A673 (cell line): ENCODE measurements around the gene CCR6. TPM values are rescaled to one million over a fixed set of nuclear protein-coding genes. Genes with fewer than 3 reads are reported as not detected.

ENCODE experiments used
- BruUV-seq: library from RNA; stranded (reverse); fragments of 400-500 nt; replicated peaks from 2 replicates; lab custom pipeline; 2021; lab: Mats Ljungman, UMichigan
- CTCF ChIA-PET: fragments of 300-600 bp; sonication (Branson Sonifier 250); formaldehyde crosslinking; loops from one replicate; lab custom pipeline; 2022; ENCODE audit warnings: antibody characterized with exemption; lab: Charles Lee
- POLR2A ChIA-PET: fragments of 300-600 bp; sonication (Branson Sonifier 250); formaldehyde crosslinking; loops from one replicate; lab custom pipeline; 2022; ENCODE audit warnings: antibody characterized with exemption; ENCODE audit not compliant: low non-redundant PET; lab: Charles Lee
- DNase-seq: peaks from one replicate; pipeline ENCODE4 v3.0.0-alpha.2; 2015; ENCODE audit warnings: low spot score
- H3K27ac ChIP-seq: fragments of 200-600 bp; sonication (generic); 2 replicates; pipeline ENCODE4 v1.5.1; 2016; ENCODE audit warnings: mixed run types, low read depth, mild to moderate bottlenecking, mixed read lengths, antibody characterized with exemption, low read length; ENCODE audit not compliant: poor library complexity, severe bottlenecking
- H3K27me3 ChIP-seq: fragments of 200-600 bp; sonication (generic); replicated peaks from 2 replicates; pipeline ENCODE4 v1.6.1; 2017; ENCODE audit warnings: mixed run types, low read depth, mild to moderate bottlenecking, mixed read lengths, antibody characterized with exemption, low read length; ENCODE audit not compliant: insufficient read depth, poor library complexity
- H3K36me3 ChIP-seq: fragments of 200-600 bp; sonication (generic); 2 replicates; pipeline ENCODE4 v1.6.1; 2016; ENCODE audit warnings: mixed run types, mild to moderate bottlenecking, mixed read lengths, antibody characterized with exemption, low read length; ENCODE audit not compliant: insufficient read depth, poor library complexity, severe bottlenecking
- H3K4me1 ChIP-seq: fragments of 200-600 bp; sonication (generic); 2 replicates; pipeline ENCODE4 v1.6.1; 2017; ENCODE audit warnings: mixed run types, mild to moderate bottlenecking, mixed read lengths, antibody characterized with exemption, low read length; ENCODE audit not compliant: insufficient read depth, poor library complexity, severe bottlenecking
- H3K4me3 ChIP-seq: fragments of 200-600 bp; sonication (generic); 2 replicates; pipeline ENCODE4 v1.5.1; 2016; ENCODE audit warnings: low read depth, mixed run types, mild to moderate bottlenecking, mixed read lengths, low read length; ENCODE audit not compliant: poor library complexity, severe bottlenecking
- H3K9me3 ChIP-seq: fragments of 200-600 bp; sonication (generic); 2 replicates; pipeline ENCODE4 v1.6.1; 2016; ENCODE audit warnings: mixed run types, low read depth, mild to moderate bottlenecking, mixed read lengths, antibody characterized with exemption, low read length; ENCODE audit not compliant: poor library complexity, severe bottlenecking
- EZH2 ChIP-seq: fragments of 200-600 bp; sonication (generic); IDR thresholded peaks from 2 replicates; pipeline ENCODE4 v1.6.1; 2017; ENCODE audit warnings: borderline replicate concordance, low read depth, mild to moderate bottlenecking, mixed read lengths, antibody characterized with exemption, low read length; ENCODE audit not compliant: poor library complexity, severe bottlenecking
- intact Hi-C: fragments of 100-400 bp; cut with micrococcal nuclease; formaldehyde crosslinking; loops from one replicate; pipeline ENCODE4 v1.10.0; 2022; ENCODE audit not compliant: unreplicated experiment
- total RNA-seq: library from RNA; stranded (reverse); gene quantifications from 2 replicates; pipeline ENCODE4 v1.2.3, GENCODE V29; 2021
- TF ChIP-seq, protein P1 (sequence below): fragments of 300-800, 200-600 bp; sonication (generic); conservative IDR thresholded peaks from 2 replicates; pipeline ENCODE4 v1.5.1; 2017; ENCODE audit warnings: low read depth, mild to moderate bottlenecking, antibody characterized with exemption, low read length, moderate library complexity, mixed read lengths

The CCR6 gene
- total RNA-seq, 1 experiment from 2014 or later, result not detected

DNA sequence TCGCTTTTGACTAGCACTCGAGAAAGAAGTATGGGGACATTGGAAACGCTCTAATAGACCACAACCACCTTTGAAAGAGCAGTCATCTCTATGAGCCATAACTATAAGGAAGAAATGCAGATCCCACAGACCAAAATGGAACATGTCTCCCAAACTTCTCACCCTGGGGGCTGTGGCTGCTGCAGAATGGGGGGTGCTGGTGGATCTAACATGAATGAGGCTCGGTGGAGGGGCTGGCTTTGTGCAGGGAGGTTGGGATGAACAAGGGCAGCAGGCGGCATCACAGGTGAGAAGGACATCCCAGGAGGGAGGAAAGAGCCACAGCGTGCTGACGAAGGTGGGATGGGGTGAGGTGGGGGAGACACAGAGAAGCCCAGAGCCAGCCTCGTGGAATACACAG is 10.5 kb upstream of the CCR6 start:
- ChIA-PET CTCF (no interaction called here), POLR2A (no interaction called here)
- H3K4me1 ChIP-seq, result no peaks in the 10 kb centered on the region
- BruUV-seq, result no TSS peak
- no peaks in the 10 kb centered on the region for H3K9me3 ChIP-seq
- DNase-seq, result no peak
- no peak overlapping the region for H3K4me3 ChIP-seq
- H3K27ac ChIP-seq, result no peak overlapping the region
- TF ChIP-seq EZH2, result no peak
- TF ChIP-seq, protein P1, sequence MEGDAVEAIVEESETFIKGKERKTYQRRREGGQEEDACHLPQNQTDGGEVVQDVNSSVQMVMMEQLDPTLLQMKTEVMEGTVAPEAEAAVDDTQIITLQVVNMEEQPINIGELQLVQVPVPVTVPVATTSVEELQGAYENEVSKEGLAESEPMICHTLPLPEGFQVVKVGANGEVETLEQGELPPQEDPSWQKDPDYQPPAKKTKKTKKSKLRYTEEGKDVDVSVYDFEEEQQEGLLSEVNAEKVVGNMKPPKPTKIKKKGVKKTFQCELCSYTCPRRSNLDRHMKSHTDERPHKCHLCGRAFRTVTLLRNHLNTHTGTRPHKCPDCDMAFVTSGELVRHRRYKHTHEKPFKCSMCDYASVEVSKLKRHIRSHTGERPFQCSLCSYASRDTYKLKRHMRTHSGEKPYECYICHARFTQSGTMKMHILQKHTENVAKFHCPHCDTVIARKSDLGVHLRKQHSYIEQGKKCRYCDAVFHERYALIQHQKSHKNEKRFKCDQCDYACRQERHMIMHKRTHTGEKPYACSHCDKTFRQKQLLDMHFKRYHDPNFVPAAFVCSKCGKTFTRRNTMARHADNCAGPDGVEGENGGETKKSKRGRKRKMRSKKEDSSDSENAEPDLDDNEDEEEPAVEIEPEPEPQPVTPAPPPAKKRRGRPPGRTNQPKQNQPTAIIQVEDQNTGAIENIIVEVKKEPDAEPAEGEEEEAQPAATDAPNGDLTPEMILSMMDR, result no peak
- intact Hi-C loops, result no loop called here
- no peaks in the 10 kb centered on the region for H3K36me3 ChIP-seq
- H3K27me3 ChIP-seq, result peaks cover 18% of the 10 kb centered on the region

DNA sequence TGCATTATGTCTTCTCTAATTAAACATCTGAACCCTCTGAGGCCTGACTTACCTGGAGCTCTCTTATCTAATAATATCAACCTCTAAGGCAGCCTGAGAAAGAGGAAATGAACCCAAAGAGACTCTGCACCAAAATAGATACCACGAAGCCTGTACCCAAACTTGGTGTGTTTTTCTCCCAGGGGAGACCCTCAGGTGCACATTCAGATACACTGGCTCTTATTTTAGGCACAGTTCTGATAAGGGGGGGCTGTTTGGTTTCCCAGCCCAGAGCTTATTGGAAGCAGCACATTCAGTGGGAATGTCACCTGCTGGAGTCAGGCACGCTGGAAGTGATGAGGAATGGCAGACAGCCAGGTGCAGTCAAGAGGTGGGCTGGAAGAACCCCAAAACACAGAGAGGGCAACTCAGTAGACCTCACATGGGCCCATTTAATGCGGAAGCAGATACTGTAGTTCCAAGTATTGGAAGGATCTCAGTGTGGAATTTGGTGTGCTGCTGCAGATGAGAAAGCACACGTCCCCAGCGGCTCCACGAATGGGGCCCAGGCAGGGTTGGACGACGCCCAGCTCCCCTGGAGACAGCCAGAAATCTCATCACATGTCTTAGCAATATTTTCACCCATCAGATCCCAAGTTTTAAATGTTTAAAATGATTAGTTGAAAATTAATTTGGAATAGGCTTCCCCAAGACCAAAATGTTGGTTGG is 9.7 kb upstream of the CCR6 start:
- Histone ChIP-seq H3K4me1 (no peaks in the 10 kb centered on the region), H3K36me3 (no peaks in the 10 kb centered on the region), H3K4me3 (no peak overlapping the region), H3K9me3 (no peaks in the 10 kb centered on the region), H3K27me3 (peaks cover 18% of the 10 kb centered on the region), H3K27ac (no peak overlapping the region)
- ChIA-PET CTCF (no interaction called here), POLR2A (interaction anchor here (0.6 kb wide), 1 partner anchor 1780 kb away, joined by 4 read pairs; no protein-coding TSS in a partner anchor)
- TF ChIP-seq, protein P1, result no peak
- no peak for DNase-seq
- BruUV-seq, result no TSS peak
- intact Hi-C loops, result no loop called here

DNA sequence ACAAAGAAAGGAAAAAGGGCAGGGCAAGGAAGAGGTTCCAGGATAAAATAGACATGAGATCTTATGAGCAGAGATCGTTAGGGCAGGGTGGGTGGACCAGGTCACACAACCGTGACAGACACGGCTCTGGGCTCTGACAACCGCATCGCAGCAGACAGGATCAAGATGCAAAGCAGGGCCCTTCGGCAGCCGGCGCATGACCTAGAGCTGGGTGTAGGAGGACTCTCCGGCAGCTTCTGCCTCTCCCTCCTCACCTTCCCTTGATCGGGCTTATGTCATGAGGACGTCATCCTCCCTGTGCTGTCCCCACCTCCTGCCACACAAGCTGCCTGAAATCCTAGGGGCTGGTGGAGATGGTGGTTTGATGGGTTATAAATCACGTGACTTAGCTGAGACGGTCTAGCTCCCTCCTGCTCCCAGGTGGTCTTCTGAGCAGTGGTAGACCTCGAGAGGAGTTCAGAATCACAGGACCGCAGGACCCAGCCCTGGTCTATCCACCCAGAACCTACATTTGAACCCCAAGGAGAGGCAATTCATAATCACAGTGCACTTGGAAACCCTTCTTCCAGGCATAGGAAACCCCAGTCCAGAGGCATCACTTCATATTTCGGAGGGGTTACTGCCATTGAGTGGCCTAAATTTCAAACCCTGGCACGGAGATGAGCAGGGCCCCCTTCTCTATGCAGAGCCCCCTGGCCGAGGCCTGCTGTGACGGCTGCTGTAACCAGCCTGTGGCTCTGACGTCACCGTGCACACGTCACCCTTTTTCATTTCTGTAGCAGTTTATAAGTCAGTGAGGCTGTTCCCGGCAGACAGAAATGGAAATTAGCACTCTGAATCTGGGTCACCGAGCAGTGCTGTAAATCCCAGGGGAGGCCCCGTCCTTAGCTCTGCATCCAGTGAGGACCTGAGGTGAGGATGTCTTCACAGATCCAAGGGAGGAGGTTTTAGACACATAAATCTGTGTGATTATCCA is 8.7 kb upstream of the CCR6 start:
- ChIA-PET CTCF (no interaction called here), POLR2A (no interaction called here)
- H3K36me3 ChIP-seq, result no peaks in the 10 kb centered on the region
- H3K9me3 ChIP-seq, result no peaks in the 10 kb centered on the region
- H3K4me3 ChIP-seq, result no peak overlapping the region
- H3K27ac ChIP-seq, result no peak overlapping the region
- TF ChIP-seq EZH2, result no peak
- TF ChIP-seq, protein P1, result no peak
- peaks cover 18% of the 10 kb centered on the region for H3K27me3 ChIP-seq
- intact Hi-C loops, result no loop called here
- no peaks in the 10 kb centered on the region for H3K4me1 ChIP-seq
- no TSS peak for BruUV-seq
- DNase-seq, result no peak
